GM21786 (cell line): ENCODE results near the gene ZDHHC11B.
A peak's percentile ranks its signal among the peaks of the same experiment; 100 is the strongest.
"Not testable (repeated sequence)": the region's sequence is repeated elsewhere in the genome, so short reads cannot be mapped to it uniquely, and the experiment has no call there.

Experiments
- ATAC-seq: cut with Tn5 transposase; IDR thresholded peaks from one replicate; pipeline ENCODE4 v1.9.1; 2021; ENCODE audit not compliant: unreplicated experiment

The ZDHHC11B gene

DNA sequence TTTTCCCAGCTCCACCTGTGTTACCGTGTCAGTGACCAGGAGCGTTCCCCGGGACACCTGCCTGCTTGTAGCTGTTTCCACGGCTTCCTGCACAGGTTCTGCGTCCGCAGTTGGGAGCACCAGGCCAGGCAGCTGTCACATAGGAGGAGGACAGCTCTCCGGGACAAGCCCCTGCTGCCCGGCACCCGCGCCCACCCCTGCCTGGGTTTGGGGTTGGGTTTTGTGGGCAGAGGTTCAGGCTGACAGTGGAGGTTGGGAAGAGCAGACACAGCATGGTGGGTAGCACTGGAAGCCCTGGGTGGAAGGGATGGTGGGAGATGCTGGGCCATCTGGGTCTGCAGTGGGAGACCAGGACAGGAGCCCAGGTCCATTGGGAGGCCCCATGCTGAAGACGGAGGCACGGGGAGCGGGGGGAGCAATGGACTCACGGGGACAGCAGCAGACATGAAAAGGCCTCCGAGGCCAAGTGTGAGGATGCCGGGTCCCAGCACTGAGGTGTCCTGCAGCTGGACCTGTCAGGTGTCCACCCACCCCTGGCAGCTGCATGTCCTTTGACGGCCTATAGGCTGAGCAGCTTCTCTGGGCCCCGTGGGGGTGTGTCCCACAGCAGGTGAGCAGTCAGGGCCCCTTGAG is 2.8 kb upstream of the ZDHHC11B start:
- ATAC-seq: not testable (repeated sequence)

DNA sequence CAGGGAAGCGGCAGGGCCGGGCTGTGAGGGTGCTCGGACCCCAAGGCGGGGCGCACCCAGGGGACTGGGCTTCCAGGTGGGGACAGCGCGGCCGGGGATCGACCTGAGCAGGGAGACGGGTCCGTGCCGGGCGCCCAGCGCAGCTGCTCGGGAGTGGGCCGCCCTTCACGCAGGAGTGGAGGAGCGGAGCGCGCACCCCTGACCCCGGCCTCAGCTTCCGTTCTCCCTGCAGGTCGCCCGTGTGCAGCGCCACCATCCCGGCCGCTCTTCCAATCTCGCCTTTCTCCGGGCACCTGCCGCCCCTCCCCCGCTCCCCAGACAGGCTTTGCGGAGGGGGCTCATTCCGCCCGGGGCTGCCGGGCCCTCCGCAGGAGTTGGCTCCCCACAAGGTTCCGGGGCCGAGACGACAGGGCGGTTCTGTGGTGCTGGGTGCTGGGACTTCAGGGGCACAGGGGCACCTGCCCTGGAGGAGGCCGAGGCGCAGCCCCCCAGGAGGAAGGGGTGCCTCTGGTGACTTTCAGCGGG is 714 bp upstream of the ZDHHC11B start:
- ATAC-seq: peak; percentile 14

DNA sequence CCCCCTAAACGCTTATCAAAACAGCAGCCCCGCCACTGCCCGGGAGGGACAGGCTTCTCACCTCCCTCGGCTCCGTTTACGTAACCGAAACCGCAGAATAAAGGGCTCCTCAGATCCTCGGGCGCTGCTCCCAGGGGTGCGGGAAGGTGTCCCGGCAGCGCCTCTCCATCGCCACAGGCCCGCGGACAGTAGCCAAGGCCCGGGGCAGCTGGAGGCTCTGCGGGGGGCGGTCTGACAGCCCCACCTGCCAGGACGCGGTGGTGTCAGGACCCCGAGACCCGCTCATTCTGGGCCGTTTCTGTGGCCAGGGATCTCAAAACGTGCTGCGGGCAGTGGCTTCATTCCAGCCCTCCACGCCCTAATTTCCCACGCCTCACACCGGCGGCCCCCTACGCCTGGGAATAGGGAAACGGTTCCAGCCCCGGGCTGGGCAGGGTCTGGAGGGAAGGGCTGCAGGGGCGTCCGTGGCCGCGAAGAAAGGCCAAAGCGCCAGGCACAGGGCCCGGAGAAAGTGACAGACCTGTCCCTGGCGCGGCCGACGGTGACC is 575 bp downstream of the ZDHHC11B start:
- ATAC-seq: peak; percentile 6

DNA sequence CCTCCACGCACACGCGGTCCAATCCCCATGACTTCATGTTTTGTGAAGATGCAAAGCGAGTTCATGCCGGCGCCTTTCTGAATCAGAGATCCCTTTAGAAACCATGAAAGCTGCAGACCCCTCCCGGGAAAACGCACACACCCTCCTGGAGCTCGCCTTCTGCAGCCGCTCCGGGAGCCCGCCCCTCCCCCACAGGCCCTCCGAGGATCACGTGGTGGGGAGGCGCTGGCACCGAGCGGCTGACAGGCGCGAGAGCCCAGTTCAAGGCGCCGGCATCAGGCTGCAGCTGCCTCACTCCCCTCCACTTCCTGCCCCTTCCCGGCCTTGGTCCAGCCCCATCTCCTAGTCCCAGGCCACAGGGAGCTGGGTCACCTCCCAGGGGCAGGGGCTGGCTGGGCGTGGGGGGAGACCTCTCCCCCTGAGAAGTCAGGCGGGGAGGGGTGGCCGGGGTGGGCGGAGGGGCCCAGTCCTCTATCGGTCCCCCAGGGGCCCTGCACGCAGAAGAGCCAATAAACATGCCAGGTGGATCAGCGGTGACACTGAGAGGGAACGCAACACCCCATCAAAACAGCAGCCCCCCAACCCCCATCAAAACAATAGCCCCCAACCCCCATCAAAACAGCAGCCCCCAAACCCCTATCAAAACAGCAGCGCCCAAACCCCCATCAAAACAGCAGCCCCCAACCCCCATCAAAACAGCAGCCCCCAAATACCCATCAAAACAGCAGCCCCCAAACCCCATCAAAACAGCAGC is 1.3 kb downstream of the ZDHHC11B start:
- not testable (repeated sequence) for ATAC-seq

DNA sequence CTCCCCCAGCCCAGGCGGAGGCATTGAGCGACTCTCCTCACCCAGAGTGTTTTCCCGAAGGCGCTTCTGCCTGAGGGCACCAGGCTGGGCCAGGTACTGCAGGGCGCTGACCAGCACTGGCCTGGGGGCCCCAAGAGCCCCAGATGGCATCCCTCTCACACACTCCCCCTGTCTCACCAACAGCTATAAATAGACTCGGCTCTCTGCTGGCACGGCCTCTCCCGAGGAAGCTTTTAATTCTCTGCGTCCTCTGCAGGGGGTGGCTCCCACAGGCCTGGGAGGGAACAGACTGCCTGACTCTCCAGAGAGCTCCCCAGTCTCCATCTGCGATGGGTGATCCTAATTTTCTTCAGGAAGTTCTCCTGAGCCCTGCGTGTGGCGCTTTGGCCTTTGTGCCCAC is 2.2 kb downstream of the ZDHHC11B start:
- not testable (repeated sequence) for ATAC-seq

DNA sequence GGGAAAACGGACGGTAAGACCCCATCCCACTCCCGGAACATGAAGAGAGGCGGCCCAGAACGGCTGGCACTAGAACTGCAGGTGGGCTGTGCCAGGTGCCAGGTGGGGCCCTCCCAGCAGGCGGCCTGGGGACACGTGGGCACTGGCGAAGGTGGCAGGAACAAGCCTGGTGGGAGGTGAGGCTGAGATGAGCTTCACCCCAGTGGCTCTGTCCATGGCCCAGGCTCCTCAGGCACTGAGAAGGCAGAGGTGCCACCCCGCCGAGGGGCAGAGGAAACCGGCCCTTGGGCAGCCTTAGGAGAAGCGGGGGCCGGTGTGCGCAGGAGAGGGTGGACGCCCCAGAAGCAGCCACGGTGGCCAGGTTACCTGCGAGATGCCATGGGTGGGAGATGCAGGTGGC is 4.0 kb downstream of the ZDHHC11B start:
- ATAC-seq: not testable (repeated sequence)

DNA sequence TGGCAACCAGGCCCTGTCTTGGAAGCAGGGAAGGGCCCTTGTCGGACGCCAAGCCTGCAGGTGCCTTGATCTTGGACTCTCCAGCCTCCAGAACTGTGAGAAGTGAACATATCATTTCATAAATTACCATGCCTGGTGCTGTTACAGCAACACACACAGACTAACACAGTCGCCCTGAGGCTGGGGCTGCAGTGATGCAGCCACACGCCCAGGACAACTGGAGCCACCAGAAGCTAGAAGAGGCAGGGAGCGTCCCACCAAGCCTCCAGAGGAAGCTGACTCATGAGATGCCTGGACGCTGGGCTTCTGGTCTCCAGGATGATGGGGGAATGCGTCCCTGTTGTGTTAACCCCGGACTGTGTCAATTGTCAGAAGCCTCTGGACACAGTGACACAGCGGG is 5.6 kb downstream of the ZDHHC11B start:
- ATAC-seq: not testable (repeated sequence)

DNA sequence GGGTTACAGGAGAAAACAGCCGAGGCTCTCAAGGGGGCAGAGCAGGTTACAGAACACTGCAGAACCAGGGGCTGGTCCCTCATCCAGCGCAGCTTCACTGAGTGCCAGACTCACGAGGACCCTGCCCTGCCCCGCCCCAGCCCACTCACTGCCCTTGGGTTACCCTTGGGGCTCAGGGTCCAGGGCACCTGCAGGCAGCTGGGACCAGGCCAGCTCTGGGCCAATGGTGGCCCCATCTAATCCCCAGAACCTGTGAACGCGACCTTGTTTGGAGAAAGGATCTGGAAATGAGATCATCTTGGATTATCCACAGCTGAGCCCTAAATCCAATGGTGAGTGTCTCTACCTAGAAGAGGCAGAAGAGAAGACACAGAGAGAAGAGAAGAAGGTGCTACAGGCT is 6.1 kb downstream of the ZDHHC11B start:
- not testable (repeated sequence) for ATAC-seq

DNA sequence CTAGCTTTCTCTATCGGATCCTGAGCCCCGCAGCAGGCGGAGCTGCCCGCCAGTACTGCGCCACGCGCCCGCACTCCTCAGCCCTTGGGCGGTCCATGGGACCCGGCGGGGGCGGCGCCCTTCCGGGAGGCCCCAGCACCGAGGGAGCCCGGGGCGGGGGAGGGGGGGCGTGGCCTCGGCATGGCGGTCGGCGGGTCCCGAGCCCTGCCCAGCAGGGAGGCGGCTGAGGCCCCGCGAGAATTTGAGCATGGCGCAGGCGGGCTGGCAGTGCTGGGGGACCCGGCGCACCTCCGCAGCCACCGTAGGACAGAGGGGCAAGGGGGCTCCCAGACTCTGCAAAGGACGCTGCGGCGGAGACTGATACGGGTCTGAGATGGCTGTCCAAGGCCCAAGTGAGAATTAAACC is 6.8 kb downstream of the ZDHHC11B start:
- no peak for ATAC-seq

DNA sequence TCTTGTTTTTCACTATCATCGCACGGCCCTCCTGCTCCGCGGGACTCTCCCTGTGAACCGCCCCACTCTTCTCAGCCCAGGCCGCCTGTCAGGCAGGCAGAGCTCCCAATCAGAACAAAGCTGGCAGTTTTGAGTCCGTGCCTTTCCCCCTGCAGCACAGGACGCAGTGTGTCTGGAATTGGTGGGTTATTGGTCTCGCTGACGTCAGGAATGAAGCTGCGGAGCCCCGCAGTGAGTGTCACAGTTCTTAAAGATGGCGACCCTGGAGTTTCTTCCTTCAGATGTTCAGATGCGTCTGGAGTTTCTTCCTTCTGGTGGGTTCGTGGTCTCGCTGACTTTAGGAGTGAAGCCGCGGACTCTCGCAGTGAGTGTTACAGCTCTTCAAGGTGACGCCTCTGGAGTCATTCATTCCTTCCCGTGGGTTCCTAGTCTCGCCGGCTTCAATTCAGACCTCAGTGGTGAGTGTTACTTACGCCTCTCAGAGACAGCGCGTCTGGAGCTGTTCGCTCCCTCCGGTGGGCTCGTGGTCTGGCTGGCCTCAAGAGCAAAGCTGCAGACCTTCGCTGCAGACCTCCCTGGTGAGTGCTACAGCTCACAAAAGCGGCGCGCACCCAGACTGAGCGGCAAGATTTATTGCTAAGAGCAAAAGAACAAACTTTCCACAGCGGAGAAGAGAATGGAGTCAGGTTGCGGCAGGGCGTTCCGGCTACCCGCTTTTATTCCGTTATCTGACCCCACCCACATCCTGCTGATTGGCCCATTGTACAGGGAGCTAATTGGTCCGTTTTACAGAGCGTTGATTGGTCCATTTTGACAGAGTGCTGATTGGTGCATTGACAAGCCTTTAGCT is 7.4 kb downstream of the ZDHHC11B start:
- ATAC-seq: no peak

DNA sequence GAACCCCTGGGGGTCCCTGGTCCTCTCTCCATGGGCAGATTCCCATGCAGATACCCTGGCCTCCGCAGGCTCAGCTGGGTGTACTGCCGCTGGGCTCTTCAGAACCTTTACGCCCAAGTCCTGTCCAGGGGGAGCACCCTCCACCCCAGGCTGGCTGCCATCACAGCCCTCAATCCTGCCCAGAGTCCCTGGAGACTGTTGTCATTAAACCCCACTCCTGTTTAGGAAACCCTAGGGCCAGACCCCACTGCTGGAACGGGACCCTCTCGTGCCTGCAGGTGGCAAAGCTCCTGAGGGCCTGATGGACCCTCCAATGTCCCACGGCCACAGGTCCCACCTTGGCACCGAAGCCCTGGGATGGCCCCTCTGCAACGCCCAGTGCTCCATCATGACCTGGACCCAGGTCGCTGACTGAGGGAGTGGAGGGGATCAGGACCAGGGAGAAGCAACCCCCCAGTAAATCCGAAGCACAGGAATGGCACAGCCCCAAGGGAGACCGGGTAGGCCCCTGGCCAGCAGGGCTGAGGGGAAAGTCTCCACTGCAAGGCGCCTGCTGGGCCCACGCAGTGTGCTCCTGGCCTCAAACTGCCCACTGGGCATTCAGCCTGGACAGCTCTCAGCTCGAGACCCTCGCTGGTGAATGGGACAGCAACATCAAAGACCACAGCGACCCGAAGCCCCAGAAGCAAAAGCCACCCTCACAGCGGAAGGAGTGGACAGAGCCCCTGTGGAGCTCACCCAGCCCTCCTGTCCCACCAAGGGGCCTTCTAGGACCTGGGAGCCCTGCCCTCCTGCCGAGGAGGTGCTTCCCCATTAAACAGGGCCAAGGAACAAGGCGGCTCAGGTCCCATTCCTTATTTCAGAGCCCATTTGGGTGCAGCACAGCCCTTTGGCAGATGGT is 8.3 kb downstream of the ZDHHC11B start:
- ATAC-seq: no peak

DNA sequence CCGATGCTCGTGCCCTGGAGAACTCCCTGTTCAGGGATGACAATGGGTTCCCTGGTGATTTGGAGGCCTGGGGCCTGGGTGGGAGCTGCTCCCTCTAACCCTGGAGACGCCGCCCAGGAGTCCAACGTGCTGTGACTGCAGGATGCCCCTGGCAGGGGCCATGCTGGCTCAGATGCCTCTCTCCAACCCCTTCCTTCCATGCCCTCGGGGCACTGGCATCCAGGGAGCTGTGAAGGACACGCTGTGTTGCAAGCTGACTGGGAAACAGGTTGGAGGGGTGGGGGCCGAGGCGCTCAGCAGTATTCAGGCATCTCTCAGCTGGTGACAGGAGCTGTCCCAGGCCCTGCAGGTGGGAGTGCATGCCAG is 9.0 kb downstream of the ZDHHC11B start:
- ATAC-seq: not testable (repeated sequence)

DNA sequence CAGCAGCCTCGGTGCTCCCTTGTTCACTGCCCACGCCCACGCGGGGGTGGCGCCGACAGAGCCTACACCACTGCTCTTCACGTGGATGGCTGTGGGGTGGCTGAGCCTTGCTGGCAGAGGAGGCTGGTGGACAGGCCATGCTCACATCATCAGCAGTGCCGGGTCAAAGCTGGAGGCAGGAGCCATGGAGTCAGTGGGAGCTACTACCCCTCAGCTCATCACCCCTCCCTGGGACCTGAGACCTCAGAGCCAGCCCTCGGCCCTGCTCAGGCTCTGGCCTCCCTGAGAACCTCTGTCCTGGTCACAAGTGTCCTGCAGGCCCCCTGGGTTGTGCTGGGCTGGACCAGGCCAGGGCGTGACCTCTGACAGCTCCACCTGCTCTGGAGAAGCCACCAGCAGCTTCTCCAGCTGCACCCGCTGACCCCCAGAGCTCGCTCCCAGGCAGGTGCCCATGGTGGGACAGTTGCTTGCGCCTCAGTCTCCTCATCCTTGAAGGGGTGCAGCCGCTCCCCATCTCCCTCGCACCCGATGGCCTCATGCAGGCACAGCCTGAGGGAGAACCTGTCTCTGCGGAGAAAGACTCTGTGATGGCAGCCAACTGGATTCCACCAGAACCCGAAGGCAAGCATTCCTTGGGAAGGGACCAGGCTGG is 9.5 kb downstream of the ZDHHC11B start:
- ATAC-seq: not testable (repeated sequence)

DNA sequence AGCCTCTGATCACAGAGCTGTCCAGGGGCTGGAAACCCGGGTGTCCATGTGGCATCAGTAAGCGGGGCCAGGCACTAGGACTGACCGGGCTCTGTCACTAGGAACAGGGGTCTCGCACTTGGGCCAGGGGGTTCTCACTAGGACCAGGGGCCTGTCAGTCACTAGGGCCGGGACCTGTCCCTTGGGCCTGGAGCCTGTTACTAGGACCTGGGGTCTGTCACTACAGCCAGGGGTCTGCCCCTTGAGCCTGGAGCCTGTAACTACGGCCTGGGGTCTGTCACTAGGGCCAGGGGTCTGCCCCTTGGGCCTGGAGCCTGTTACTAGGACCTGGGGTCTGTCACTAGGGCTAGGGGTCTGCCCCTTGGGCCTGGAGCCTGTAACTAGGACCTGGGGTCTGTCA is 10.2 kb downstream of the ZDHHC11B start:
- ATAC-seq: not testable (repeated sequence)

DNA sequence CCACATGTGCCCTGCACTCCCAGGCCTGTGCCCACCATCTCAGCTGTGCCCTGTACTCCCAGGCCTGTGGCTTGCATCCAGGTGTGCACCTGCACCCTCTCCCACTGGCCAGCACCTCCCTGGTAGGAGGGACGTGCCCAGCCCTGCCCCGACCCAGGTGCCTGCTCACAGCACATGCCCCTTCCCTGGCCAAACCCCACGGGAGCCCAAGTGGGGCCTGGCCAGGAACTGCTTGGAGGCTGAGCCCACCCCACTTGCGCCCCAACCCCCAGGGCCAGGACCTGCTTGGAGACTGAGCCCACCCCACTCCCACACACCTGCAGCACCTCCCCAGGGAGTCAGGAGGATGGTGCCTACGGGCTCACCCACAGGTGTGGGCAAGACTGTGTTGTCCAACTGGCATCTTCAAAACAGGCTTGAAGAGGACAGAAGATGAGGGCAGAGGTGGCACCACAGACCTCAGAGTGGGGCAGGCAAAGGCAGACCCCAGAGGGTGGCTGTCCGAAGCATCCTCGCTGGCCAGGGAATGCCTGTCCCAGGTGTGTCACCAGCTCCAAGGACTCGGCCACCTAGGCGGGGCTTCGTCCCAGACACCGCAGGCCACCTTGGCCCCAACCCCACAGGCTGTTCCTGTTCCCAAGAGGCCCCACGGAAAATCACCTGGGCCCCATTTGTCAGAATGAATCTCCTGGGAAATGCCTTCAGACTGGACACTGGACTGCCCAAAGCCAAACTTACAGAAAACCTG is 10.8 kb downstream of the ZDHHC11B start:
- ATAC-seq: no peak

DNA sequence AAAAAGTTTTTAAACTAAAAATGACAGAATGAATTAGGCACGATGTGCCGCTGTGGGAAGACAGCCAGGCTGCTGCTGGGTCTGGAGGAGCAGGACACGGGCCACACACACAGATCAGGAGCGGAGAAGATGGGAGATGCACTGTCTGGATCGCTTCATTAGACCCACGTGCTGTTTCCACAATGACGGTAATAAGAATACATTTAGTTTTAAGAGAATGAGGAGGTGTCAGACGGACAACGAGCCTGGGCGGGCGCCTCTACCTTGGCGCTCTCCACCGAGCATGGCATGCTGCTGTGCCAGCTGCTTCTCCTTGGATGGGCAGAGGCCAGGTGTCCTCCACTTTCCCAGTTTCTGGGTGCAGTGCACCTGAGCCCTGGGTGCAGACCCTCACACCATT is 11.6 kb downstream of the ZDHHC11B start:
- ATAC-seq: not testable (repeated sequence)

DNA sequence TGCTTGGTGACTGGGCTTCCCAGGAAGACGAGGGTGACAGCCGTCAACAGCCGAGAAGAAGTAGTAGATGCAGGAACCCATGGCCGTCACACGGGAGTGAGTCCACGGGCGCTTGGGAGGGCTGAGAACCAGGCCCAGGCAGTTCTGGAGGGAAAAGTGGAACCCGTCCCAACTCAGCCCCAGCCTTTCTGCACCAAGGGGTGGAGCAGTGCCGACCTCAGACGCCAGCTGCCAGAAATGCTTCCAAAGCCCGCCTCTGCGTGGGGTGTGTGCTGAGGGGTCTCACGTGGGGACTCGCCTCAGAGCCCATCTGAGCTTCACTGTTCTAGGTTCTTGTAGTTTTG is 12.0 kb downstream of the ZDHHC11B start:
- ATAC-seq: not testable (repeated sequence)

DNA sequence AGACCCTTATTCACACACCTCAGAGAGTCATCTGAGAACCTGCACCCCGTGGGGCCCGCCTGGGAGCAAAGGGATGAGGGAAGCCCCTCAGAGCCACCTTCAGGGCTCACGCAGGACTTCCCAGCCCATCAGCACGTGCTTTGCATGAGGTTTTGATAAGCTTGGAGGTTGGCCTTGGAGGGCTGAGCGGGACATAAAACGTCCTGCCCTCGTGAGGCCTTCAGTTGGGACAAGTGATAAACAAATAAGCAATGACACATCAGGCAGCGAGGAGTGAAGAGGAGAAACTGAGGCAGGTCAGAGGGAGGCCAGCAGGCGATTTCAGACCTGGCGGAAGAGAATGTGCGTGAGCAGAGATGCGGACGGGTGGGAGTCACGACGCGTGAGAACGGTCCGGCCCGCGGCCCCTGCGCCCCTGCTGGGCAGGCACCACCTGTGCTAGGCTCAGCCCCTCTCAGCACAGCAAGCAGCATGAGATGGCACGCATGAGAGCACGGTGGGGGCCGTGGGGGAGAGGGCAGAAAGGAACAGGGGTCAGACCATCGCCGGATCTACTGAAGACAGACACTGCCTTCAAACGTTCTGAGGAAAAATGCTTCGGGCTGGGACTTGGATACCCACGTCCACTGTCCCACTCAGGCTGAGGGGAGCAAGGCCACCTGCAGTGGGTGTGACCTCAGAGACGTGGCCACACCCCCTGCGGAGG is 12.5 kb downstream of the ZDHHC11B start:
- ATAC-seq: not testable (repeated sequence)
